ENCODE measurements around the gene GEN1.

- TF ChIP-seq SP1 (CRISPR knock-in tag; conservative IDR thresholded peaks at IDR 0.05) (no peak), CTCF (IDR thresholded peaks at IDR 0.05) (no peak), E2F4 (CRISPR knock-in tag; IDR thresholded peaks at IDR 0.05; ENCODE audit: borderline replicate concordance, low read depth) (no peak), MAX (CRISPR knock-in tag; IDR thresholded peaks at IDR 0.05) (no peak), ZNF138 (CRISPR knock-in tag; conservative IDR thresholded peaks at IDR 0.05) (no peak), GABPB1 (CRISPR knock-in tag; IDR thresholded peaks at IDR 0.05) (no peak), ZNF121 (CRISPR knock-in tag; IDR thresholded peaks at IDR 0.05) (no peak), ZBTB21 (CRISPR knock-in tag; IDR thresholded peaks at IDR 0.05; ENCODE audit: borderline replicate concordance) (no peak), ATF1 (CRISPR knock-in tag; IDR thresholded peaks at IDR 0.05) (no peak), NR3C1 (CRISPR knock-in tag; conservative IDR thresholded peaks at IDR 0.05; ENCODE audit: low read depth) (no peak), SMAD4 (CRISPR knock-in tag; IDR thresholded peaks at IDR 0.05) (no peak), FOXJ3 (CRISPR knock-in tag; IDR thresholded peaks at IDR 0.05; ENCODE audit: borderline replicate concordance) (no peak), ESRRA (CRISPR knock-in tag; IDR thresholded peaks at IDR 0.05; ENCODE audit: borderline replicate concordance) (no peak), FOXP4 (CRISPR knock-in tag; IDR thresholded peaks at IDR 0.05) (no peak)
These were observed 49.6 kb downstream of the GEN1 start for GRCh38 chr2:17803497-17803896.

Measured in WTC11 (cell line).